Measurements from ENCODE around the gene TMC3.

GRCh38 chr15:81418891-81419290 is 44.9 kb upstream of the TMC3 start:
- no peak for TF ChIP-seq CTCF (CRISPR knock-in tag; IDR thresholded peaks at IDR 0.05)
- TF ChIP-seq KAT8 (CRISPR knock-in tag; IDR thresholded peaks at IDR 0.05) = no peak
- no peak for TF ChIP-seq POLR2AphosphoS2 (IDR thresholded peaks at IDR 0.05; ENCODE audit: low read depth, low read length)
- no peak for TF ChIP-seq POLR2A (IDR thresholded peaks at IDR 0.05; ENCODE audit: insufficient read depth in 1 of 2, low read depth in 2 of 2, low read length in 2 of 2)
- no peak for TF ChIP-seq SMARCE1 (IDR thresholded peaks at IDR 0.05; ENCODE audit: borderline replicate concordance)
- TF ChIP-seq MXD4 (CRISPR knock-in tag; IDR thresholded peaks at IDR 0.05) = no peak
- TF ChIP-seq USF2 (IDR thresholded peaks at IDR 0.05; ENCODE audit: low read depth, low read length) = no peak
- TF ChIP-seq USF2 (CRISPR knock-in tag; IDR thresholded peaks at IDR 0.05; ENCODE audit: borderline replicate concordance) = no peak
- TF ChIP-seq ZBTB4 (CRISPR knock-in tag; IDR thresholded peaks at IDR 0.05; ENCODE audit: borderline replicate concordance) = no peak
- no peak for TF ChIP-seq POLR2AphosphoS5 (IDR thresholded peaks at IDR 0.05; ENCODE audit: low read depth, low read length)
- TF ChIP-seq ZUFSP (CRISPR knock-in tag; IDR thresholded peaks at IDR 0.05; ENCODE audit: borderline replicate concordance) = no peak
- no peak for TF ChIP-seq MIER2 (CRISPR knock-in tag; IDR thresholded peaks at IDR 0.05)

Data from HepG2 (cell line).